Activated T-helper 17 cell treated with anti-CD3 and anti-CD28 coated beads, Interleukin-2, amount 50 U/mL, for 72 hours (primary cell): Measurements from ENCODE around the gene ABCE1. TPM values are rescaled to one million over a fixed set of nuclear protein-coding genes. Genes with fewer than 3 reads are reported as not detected.
A peak's percentile ranks its signal among the peaks of the same experiment; 100 is the strongest.

ENCODE experiments used
- ATAC-seq: fragments of 150-1000 bp; cut with Tn5 transposase; replicated peaks from 2 replicates; pipeline ENCODE4 v1.10.0; 2021; ENCODE audit warnings: mild to moderate bottlenecking, moderate library complexity
- H3K27ac Mint-ChIP-seq: one replicate; pipeline ENCODE4 v1.8.0; 2022; ENCODE audit warnings: mixed read lengths
- H3K27me3 Mint-ChIP-seq: one replicate; pipeline ENCODE4 v1.8.0; 2022; ENCODE audit warnings: mixed read lengths
- H3K36me3 Mint-ChIP-seq: one replicate; pipeline ENCODE4 v1.8.0; 2022; ENCODE audit warnings: low read depth, mild to moderate bottlenecking, mixed read lengths
- H3K4me1 Mint-ChIP-seq: one replicate; pipeline ENCODE4 v1.8.0; 2022; ENCODE audit warnings: mixed read lengths
- H3K4me3 Mint-ChIP-seq: one replicate; pipeline ENCODE4 v1.8.0; 2022; ENCODE audit warnings: mild to moderate bottlenecking, mixed read lengths
- H3K9me3 Mint-ChIP-seq: one replicate; pipeline ENCODE4 v1.8.0; 2022; ENCODE audit warnings: mixed read lengths
- total RNA-seq, 2 donors: library from RNA; stranded (reverse); gene quantifications; one replicate each; pipeline ENCODE4 v1.2.3, GENCODE V29; 2022

ABCE1 gene
- total RNA-seq, 2 donors from 2014 or later: 99.9 to 137 TPM

- ATAC-seq: peak; percentile 29
- no peak overlapping the region for H3K27ac Mint-ChIP-seq
- H3K4me3 Mint-ChIP-seq: no peak overlapping the region
- no peaks in the 10 kb centered on the region for H3K27me3 Mint-ChIP-seq
- peaks cover 22% of the 10 kb centered on the region for H3K4me1 Mint-ChIP-seq
- H3K9me3 Mint-ChIP-seq: no peaks in the 10 kb centered on the region
- peaks cover 82% of the 10 kb centered on the region for H3K36me3 Mint-ChIP-seq
Measured at GRCh38 chr4:145083891-145084605, 14.1 kb upstream of the ABCE1 start.

- H3K9me3 Mint-ChIP-seq: no peaks in the 10 kb centered on the region
- H3K36me3 Mint-ChIP-seq: peaks cover 95% of the 10 kb centered on the region
- no peak overlapping the region for H3K4me3 Mint-ChIP-seq
- H3K4me1 Mint-ChIP-seq: peaks cover 21% of the 10 kb centered on the region
- H3K27ac Mint-ChIP-seq: no peak overlapping the region
- ATAC-seq: no peak
- H3K27me3 Mint-ChIP-seq: no peaks in the 10 kb centered on the region
Measured at GRCh38 chr4:145090380-145090779, 7.7 kb upstream of the ABCE1 start.

- no peak for ATAC-seq
- Mint-ChIP-seq H3K9me3 (no peaks in the 10 kb centered on the region), H3K36me3 (peaks cover 80% of the 10 kb centered on the region), H3K27me3 (no peaks in the 10 kb centered on the region), H3K4me3 (no peak overlapping the region), H3K4me1 (peaks cover 13% of the 10 kb centered on the region), H3K27ac (no peak overlapping the region)
Measured at GRCh38 chr4:145093638-145094037, 4.5 kb upstream of the ABCE1 start.

- H3K36me3 Mint-ChIP-seq: peaks cover 59% of the 10 kb centered on the region
- H3K4me1 Mint-ChIP-seq: peaks cover 15% of the 10 kb centered on the region
- H3K27ac Mint-ChIP-seq: peak overlapping the region; percentile 97
- H3K27me3 Mint-ChIP-seq: no peaks in the 10 kb centered on the region
- H3K4me3 Mint-ChIP-seq: no peak overlapping the region
- peak; percentile 2 for ATAC-seq
- H3K9me3 Mint-ChIP-seq: no peaks in the 10 kb centered on the region
Measured at GRCh38 chr4:145097331-145097820, 735 bp upstream of the ABCE1 start.

GRCh38 chr4:145098675-145099037 lies 545 bp downstream of the ABCE1 start:
- peak; percentile 60 for ATAC-seq
- Mint-ChIP-seq H3K27me3 (no peaks in the 10 kb centered on the region), H3K4me3 (no peak overlapping the region), H3K27ac (peak overlapping the region; percentile 97), H3K9me3 (no peaks in the 10 kb centered on the region), H3K36me3 (peaks cover 46% of the 10 kb centered on the region), H3K4me1 (peaks cover 15% of the 10 kb centered on the region)

DNA sequence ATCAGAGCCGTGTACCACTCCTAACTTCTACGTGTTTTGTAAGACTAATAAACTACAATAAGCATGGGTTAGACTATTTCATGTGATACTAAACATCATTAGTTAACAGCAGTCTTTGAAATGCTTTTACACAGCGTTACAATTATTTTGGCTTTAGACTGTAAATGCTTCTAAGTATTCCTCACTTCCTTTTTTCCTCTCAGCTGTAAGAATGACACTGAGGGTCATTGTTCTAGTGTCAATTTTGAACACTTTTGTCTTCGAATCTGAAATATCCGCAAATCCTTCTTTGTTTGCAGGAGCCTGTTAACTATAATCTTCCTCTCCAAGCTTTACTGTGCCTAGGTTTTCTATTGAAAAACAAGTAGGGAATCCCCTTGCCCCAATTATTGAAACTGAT lies 1.5 kb downstream of the ABCE1 start:
- no peaks in the 10 kb centered on the region for H3K9me3 Mint-ChIP-seq
- no peak for ATAC-seq
- no peak overlapping the region for H3K4me3 Mint-ChIP-seq
- H3K36me3 Mint-ChIP-seq: peaks cover 43% of the 10 kb centered on the region
- peaks cover 11% of the 10 kb centered on the region for H3K4me1 Mint-ChIP-seq
- no peaks in the 10 kb centered on the region for H3K27me3 Mint-ChIP-seq
- peak overlapping the region; percentile 97 for H3K27ac Mint-ChIP-seq

DNA sequence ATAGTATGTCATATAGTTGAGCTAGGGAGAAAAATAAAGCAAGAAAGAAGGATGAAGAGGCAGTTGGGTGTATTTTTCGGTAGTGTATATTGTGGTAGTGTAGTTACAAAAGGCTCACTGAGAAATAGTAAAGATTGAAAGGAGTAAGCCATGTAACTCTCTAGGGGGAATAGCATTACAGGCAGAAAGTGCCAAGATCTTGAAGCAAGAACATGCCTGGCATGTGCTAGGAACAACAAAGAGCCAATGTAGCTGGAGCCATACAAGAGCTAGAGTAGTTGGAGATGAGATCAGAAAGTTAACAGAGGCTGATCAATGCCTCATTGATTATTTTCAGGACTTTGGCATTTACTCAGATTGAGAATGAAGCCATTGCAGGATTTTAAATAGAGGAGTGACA lies 3.0 kb downstream of the ABCE1 start:
- no peaks in the 10 kb centered on the region for H3K27me3 Mint-ChIP-seq
- peaks cover 5% of the 10 kb centered on the region for H3K4me1 Mint-ChIP-seq
- H3K4me3 Mint-ChIP-seq: no peak overlapping the region
- ATAC-seq: no peak
- no peaks in the 10 kb centered on the region for H3K9me3 Mint-ChIP-seq
- no peak overlapping the region for H3K27ac Mint-ChIP-seq
- H3K36me3 Mint-ChIP-seq: peaks cover 48% of the 10 kb centered on the region

DNA sequence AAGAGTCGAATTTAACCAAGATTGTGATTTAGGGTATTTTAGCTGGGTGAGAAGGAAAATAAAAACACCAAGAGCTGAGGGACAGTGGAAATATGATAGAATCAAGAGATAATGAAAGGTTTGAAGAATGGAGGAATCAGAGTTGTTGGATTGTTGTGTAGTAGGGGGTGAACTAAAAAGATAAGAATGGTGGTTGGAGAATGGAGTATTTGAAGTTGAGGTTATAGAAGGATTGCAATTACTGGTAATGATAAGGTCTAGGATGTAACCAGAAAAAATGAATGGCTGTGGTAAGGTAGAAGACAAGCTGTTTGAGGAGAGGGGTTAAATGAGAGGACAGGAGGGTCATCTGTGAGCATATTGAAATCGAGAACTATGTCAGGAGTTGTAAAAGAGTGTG lies 4.5 kb downstream of the ABCE1 start:
- Mint-ChIP-seq H3K9me3 (no peaks in the 10 kb centered on the region), H3K27me3 (no peaks in the 10 kb centered on the region), H3K27ac (no peak overlapping the region), H3K4me3 (no peak overlapping the region), H3K4me1 (peaks cover 5% of the 10 kb centered on the region), H3K36me3 (peaks cover 57% of the 10 kb centered on the region)
- no peak for ATAC-seq

GRCh38 chr4:145103496-145103895 lies 5.4 kb downstream of the ABCE1 start:
- peaks cover 59% of the 10 kb centered on the region for H3K36me3 Mint-ChIP-seq
- ATAC-seq: no peak
- no peak overlapping the region for H3K4me3 Mint-ChIP-seq
- H3K4me1 Mint-ChIP-seq: peaks cover 5% of the 10 kb centered on the region
- H3K27ac Mint-ChIP-seq: no peak overlapping the region
- no peaks in the 10 kb centered on the region for H3K9me3 Mint-ChIP-seq
- H3K27me3 Mint-ChIP-seq: no peaks in the 10 kb centered on the region

GRCh38 chr4:145107126-145107525 lies 9.0 kb downstream of the ABCE1 start:
- Mint-ChIP-seq H3K36me3 (peaks cover 82% of the 10 kb centered on the region), H3K4me3 (no peak overlapping the region), H3K9me3 (no peaks in the 10 kb centered on the region), H3K4me1 (no peaks in the 10 kb centered on the region), H3K27ac (no peak overlapping the region), H3K27me3 (no peaks in the 10 kb centered on the region)
- no peak for ATAC-seq

DNA sequence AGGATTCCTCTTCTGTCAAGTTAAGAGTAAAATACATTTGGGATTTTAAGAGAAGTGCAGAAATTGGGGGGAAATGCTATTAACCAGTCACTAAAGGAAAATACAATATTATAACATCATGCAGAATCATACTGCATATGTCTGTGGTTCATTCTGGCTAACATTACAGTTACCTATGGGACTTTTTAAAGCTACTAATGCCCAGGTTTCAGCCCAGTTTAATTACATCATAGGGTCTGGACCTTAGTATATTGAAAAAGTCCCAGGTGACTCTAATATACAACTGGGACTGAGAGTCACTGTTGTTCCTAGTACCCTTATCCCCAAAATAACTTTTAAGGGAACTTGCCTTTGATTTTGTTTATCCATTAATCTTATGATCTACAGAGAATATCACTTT lies 10.0 kb downstream of the ABCE1 start:
- no peaks in the 10 kb centered on the region for H3K27me3 Mint-ChIP-seq
- no peak overlapping the region for H3K27ac Mint-ChIP-seq
- no peak for ATAC-seq
- H3K36me3 Mint-ChIP-seq: peaks cover 92% of the 10 kb centered on the region
- peaks cover 5% of the 10 kb centered on the region for H3K4me1 Mint-ChIP-seq
- H3K4me3 Mint-ChIP-seq: no peak overlapping the region
- H3K9me3 Mint-ChIP-seq: no peaks in the 10 kb centered on the region

GRCh38 chr4:145125396-145125795 lies 27.3 kb downstream of the ABCE1 start:
- Mint-ChIP-seq H3K27me3 (no peaks in the 10 kb centered on the region), H3K4me3 (peak overlapping the region; percentile 52), H3K9me3 (no peaks in the 10 kb centered on the region), H3K36me3 (peaks cover 99% of the 10 kb centered on the region), H3K4me1 (peaks cover 27% of the 10 kb centered on the region), H3K27ac (peak overlapping the region; percentile 42)
- ATAC-seq: no peak

- Mint-ChIP-seq H3K27ac (peak overlapping the region; percentile 44), H3K27me3 (no peaks in the 10 kb centered on the region), H3K4me3 (peak overlapping the region; percentile 12), H3K36me3 (peaks cover 99% of the 10 kb centered on the region), H3K4me1 (peaks cover 43% of the 10 kb centered on the region), H3K9me3 (no peaks in the 10 kb centered on the region)
- no peak for ATAC-seq
Measured at GRCh38 chr4:145130130-145130529, 32.0 kb downstream of the ABCE1 start.

GRCh38 chr4:145130788-145131399 lies 32.8 kb downstream of the ABCE1 start:
- Mint-ChIP-seq H3K9me3 (no peaks in the 10 kb centered on the region), H3K36me3 (peaks cover 99% of the 10 kb centered on the region), H3K4me1 (peaks cover 39% of the 10 kb centered on the region), H3K4me3 (peak overlapping the region; percentile 12), H3K27me3 (no peaks in the 10 kb centered on the region), H3K27ac (peak overlapping the region; percentile 44)
- ATAC-seq: peak; percentile 36

DNA sequence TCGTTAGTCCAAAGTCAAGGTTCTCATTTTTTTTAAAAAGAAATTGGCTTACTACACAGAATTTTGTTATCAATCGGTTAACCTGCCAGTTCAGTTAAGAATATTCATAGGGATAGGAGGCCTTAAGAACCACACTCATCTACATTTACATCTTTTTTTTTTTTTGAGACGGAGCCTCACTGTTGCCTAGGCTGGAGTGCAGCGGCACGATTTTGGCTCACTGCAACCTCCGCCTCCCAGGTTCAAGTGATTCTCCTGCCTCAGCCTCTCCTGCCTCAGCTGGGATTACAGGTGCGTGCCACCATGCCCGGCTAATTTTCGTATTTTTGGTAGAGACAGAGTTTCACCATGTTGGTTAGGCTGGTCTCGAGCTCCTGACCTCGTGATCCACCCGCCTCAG lies 33.7 kb downstream of the ABCE1 start:
- H3K4me3 Mint-ChIP-seq: no peak overlapping the region
- H3K4me1 Mint-ChIP-seq: peaks cover 33% of the 10 kb centered on the region
- peaks cover 99% of the 10 kb centered on the region for H3K36me3 Mint-ChIP-seq
- ATAC-seq: no peak
- H3K27ac Mint-ChIP-seq: no peak overlapping the region
- no peaks in the 10 kb centered on the region for H3K9me3 Mint-ChIP-seq
- H3K27me3 Mint-ChIP-seq: no peaks in the 10 kb centered on the region
